Loucy (cell line): Measurements from ENCODE around the gene PACSIN1.

Experiments used
- H2AFZ ChIP-seq: fragments of 200-600 bp; sonication (generic); 2 replicates; pipeline ENCODE4 v1.6.0; 2016; ENCODE audit warnings: antibody characterized with exemption, mild to moderate bottlenecking, low read length, moderate library complexity
- H3F3A ChIP-seq: fragments of 200-600 bp; 2 replicates; pipeline ENCODE4 v1.6.0; 2016; ENCODE audit warnings: antibody characterized with exemption, low read depth, mild to moderate bottlenecking
- H3K27me3 ChIP-seq: fragments of 200-600 bp; sonication (generic); 2 replicates; pipeline ENCODE4 v1.6.1; 2014; ENCODE audit warnings: low read length, mild to moderate bottlenecking; ENCODE audit not compliant: insufficient read depth, poor library complexity, severe bottlenecking
- H3K36me3 ChIP-seq: fragments of 200-600 bp; sonication (generic); 2 replicates; pipeline ENCODE4 v1.6.1; 2016; ENCODE audit warnings: low read length; ENCODE audit not compliant: insufficient read depth
- H3K4me1 ChIP-seq: fragments of 200-600 bp; sonication (generic); 2 replicates; pipeline ENCODE4 v1.5.1; 2014; ENCODE audit warnings: low read length, mild to moderate bottlenecking; ENCODE audit not compliant: insufficient read depth, poor library complexity, severe bottlenecking
- H3K4me2 ChIP-seq: fragments of 200-600 bp; sonication (generic); 2 replicates; pipeline ENCODE4 v1.6.0; 2014; ENCODE audit warnings: antibody characterized with exemption, low read length, low read depth, mild to moderate bottlenecking; ENCODE audit not compliant: poor library complexity, severe bottlenecking
- H3K4me3 ChIP-seq: fragments of 200-600 bp; sonication (generic); 2 replicates; pipeline ENCODE4 v1.5.1; 2014; ENCODE audit warnings: low read length, mild to moderate bottlenecking, mixed read lengths; ENCODE audit not compliant: poor library complexity, severe bottlenecking
- H3K79me2 ChIP-seq: fragments of 200-600 bp; sonication (generic); 2 replicates; pipeline ENCODE4 v1.6.1; 2014; ENCODE audit warnings: low read length; ENCODE audit not compliant: insufficient read depth
- H3K9ac ChIP-seq: fragments of 200-600 bp; sonication (generic); 2 replicates; pipeline ENCODE4 v1.6.0; 2014; ENCODE audit warnings: mild to moderate bottlenecking, low read depth, low read length, moderate library complexity; ENCODE audit not compliant: poor library complexity, severe bottlenecking
- H3K9me2 ChIP-seq: fragments of 200-600 bp; sonication (generic); replicated peaks from 2 replicates; pipeline ENCODE4 v1.6.1; 2016; ENCODE audit warnings: low read depth, low read length, mixed read lengths
- H3K9me3 ChIP-seq: fragments of 200-600 bp; sonication (generic); 2 replicates; pipeline ENCODE4 v1.6.1; 2014; ENCODE audit warnings: mild to moderate bottlenecking, antibody characterized with exemption, low read length, low read depth; ENCODE audit not compliant: insufficient read depth
- H4K20me1 ChIP-seq: fragments of 200-600 bp; sonication (generic); 2 replicates; pipeline ENCODE4 v1.6.0; 2014; ENCODE audit warnings: antibody characterized with exemption, low read length, mild to moderate bottlenecking; ENCODE audit not compliant: insufficient read depth, poor library complexity, severe bottlenecking
- CTCF ChIP-seq: fragments of 200-600 bp; sonication (generic); conservative IDR thresholded peaks from 2 replicates; pipeline ENCODE4 v1.5.1; 2014; ENCODE audit warnings: mild to moderate bottlenecking, antibody characterized with exemption, low read length
- EZH2phosphoT487 ChIP-seq: fragments of 200-600 bp; IDR thresholded peaks from 2 replicates; pipeline ENCODE4 v1.6.1; 2018; ENCODE audit warnings: antibody characterized with exemption, mild to moderate bottlenecking, moderate library complexity, borderline replicate concordance

Gene PACSIN1

DNA sequence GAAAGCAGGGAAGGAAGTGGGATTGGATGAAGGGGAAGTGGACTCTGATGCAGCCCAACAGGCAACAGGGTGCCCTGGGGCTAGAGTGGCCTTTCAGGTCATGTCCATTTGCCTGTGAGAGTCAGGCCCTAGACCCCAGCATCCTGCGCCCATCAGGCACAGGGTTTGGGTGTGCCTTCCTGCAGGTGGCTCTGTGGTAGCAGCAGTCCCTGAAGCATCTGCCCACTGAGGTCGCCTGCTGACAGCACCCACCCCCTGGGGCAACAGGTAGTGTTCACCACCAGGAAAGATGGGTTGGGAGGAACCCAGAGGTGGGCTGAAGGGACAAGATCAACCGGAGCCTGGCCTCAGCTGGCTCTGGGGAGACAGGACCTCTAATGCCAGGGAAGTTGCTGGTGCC is 3.6 kb downstream of the PACSIN1 start:
- H3K4me3 ChIP-seq = no peak overlapping the region
- H3F3A ChIP-seq = no peaks in the 10 kb centered on the region
- H4K20me1 ChIP-seq = no peaks in the 10 kb centered on the region
- no peaks in the 10 kb centered on the region for H3K9me3 ChIP-seq
- H3K27me3 ChIP-seq = no peaks in the 10 kb centered on the region
- H3K4me1 ChIP-seq = no peaks in the 10 kb centered on the region
- no peaks in the 10 kb centered on the region for H3K36me3 ChIP-seq
- H2AFZ ChIP-seq = no peak overlapping the region
- no peak overlapping the region for H3K4me2 ChIP-seq
- H3K9me2 ChIP-seq = no peaks in the 10 kb centered on the region
- TF ChIP-seq EZH2phosphoT487 (no peak), CTCF (no peak)
- H3K9ac ChIP-seq = no peak overlapping the region
- H3K79me2 ChIP-seq = no peaks in the 10 kb centered on the region

DNA sequence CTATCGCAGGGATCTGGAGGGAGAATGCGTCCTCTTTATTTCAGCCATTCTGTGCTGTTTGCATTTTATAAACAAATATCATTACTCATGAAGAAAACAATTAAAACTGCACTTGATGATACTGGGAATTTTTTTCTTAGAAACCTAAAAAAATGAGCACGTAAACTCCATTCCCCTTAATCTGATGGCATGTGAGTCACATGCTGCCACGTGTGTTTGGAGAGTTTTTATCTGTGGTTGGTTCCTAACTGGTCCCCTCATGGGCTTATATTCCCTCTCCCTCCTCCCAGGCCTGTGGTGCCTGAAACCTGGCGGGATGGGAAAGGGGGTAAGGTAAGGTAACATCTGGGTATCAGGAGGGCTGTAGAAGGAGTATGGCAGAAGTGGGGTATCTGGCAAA is 6.5 kb downstream of the PACSIN1 start:
- H3K9me2 ChIP-seq = no peaks in the 10 kb centered on the region
- no peaks in the 10 kb centered on the region for H3F3A ChIP-seq
- H3K36me3 ChIP-seq = no peaks in the 10 kb centered on the region
- TF ChIP-seq EZH2phosphoT487 (no peak), CTCF (no peak)
- no peaks in the 10 kb centered on the region for H4K20me1 ChIP-seq
- H3K4me3 ChIP-seq = no peak overlapping the region
- H3K9me3 ChIP-seq = no peaks in the 10 kb centered on the region
- H2AFZ ChIP-seq = no peak overlapping the region
- no peaks in the 10 kb centered on the region for H3K4me1 ChIP-seq
- no peaks in the 10 kb centered on the region for H3K27me3 ChIP-seq
- H3K79me2 ChIP-seq = no peaks in the 10 kb centered on the region
- no peak overlapping the region for H3K9ac ChIP-seq
- no peak overlapping the region for H3K4me2 ChIP-seq

DNA sequence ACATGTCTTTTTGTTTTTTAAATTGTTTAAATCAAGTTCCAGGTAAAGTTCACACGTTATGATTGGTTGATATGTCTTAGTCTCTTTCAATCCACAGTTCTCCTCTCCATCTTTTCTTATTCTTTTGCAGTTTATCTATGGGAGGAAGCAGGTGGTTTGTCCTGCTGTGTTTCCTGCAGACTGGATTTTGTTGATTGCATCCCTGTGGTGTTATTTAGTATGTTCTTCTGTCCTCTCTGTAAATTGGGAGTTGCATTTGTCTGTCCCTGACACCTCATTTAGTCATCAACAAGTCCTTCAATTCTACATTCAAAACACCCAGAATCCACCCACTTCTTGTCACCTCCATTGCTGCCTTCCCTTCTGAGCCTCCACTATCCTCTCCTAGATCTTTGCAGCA is 8.1 kb downstream of the PACSIN1 start:
- Histone ChIP-seq H3K4me3 (no peak overlapping the region), H2AFZ (no peak overlapping the region), H3K4me2 (no peak overlapping the region), H3F3A (no peaks in the 10 kb centered on the region), H3K4me1 (no peaks in the 10 kb centered on the region), H3K9ac (no peak overlapping the region), H3K27me3 (no peaks in the 10 kb centered on the region), H3K79me2 (no peaks in the 10 kb centered on the region), H3K36me3 (no peaks in the 10 kb centered on the region), H4K20me1 (no peaks in the 10 kb centered on the region), H3K9me2 (no peaks in the 10 kb centered on the region), H3K9me3 (no peaks in the 10 kb centered on the region)
- no peak for TF ChIP-seq CTCF
- TF ChIP-seq EZH2phosphoT487 = no peak
